Embryonic facial prominence (tissue), 1 donor: Measurements from ENCODE around the gene ATP8B1.

ENCODE experiments used
- DNase-seq: peaks from one replicate; pipeline ENCODE4 v3.0.0-alpha.2; 2016; ENCODE audit errors: extremely low spot score

ATP8B1 gene

DNA sequence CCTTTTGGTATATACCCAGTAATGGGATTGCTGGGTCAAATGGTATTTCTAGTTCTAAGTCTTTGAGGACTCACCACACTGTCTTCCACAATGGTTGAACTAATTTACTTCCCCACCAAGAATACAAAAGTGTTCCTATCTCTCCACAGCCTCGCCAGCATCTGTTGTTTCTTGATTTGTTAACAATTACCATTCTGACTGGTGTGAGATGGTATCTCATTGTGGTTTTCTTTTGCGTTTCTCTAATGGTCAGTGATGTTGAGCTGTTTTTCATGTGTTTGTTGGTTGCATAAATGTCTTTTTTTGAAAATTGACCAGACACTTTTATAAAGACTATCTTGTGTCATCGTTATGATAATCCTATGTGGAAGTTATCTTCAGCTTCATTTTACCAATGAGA is 16.0 kb upstream of the ATP8B1 start:
- DNase-seq = no peak

DNA sequence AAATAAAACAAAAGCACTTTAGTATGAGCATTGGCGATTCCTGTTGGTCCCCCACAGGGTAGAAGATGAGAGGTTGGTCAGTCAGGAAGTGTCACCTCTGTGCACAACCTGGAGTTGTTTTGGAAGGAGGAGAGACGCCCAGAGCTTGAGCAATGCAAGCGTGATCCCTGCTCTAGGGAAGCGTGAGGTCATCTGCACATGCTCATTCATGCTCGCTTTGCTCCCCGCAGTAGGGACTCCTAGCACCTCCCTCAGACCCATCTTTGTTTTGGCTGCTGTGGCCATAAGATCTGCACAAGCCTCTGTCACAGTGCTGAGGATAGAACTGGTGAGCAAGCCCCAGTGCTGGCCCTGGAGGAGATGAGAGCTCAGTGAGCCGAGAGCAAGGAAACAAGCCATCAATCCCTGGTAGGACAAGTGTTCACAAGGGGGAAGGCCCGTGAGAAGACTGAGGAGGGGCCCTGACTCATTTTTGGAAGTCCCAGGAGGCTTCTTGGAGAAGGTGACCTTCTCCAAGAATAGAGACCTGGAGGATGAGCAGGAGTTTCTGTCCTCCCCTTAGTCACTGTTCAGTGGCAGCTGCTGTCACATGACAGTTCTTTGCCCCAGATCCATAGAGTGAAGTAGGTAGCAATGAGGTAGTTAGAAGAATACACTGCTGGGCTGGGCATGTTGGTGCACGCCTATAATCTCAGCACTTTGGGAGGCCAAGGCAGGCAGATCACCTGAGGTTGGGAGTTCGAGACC is 13.3 kb upstream of the ATP8B1 start:
- no peak for DNase-seq

DNA sequence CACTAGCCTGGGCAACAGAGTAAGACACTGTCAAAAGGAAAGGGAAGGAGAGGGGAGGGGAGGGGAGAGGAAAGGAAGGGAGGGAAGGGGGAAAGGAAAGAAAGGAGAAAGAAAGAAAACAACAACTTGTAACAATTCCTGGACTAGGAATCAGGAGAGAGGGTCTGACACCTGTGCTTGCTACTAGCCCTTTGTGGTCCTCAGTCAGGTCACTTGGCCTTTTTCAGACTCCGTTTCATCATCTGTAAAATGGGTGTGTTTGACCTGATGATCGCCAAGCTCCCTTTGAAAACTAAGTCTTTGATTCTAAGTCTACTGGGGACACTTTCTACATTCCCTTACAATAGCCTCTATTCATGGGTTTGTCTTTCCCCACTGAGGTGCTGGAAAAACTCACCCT is 11.4 kb upstream of the ATP8B1 start:
- DNase-seq = no peak

DNA sequence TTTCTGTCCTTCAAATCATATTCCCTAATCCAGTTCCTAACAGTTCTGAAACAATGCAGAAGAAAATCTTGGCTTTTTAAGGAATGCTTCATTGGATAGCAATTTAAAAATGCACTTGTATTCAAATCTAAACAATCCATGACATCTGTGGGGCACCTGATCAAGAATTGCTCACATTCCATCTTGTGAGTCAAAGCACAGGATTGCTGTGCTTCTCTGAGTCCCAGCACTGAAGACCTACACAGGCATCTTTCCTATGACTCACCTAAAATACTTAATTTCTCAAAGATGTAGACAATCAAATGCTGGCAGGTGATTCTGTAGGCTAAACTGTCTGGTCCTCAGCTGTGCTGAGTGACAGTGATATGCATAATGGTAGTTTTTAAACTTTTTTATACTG is 10.1 kb upstream of the ATP8B1 start:
- no peak for DNase-seq

DNA sequence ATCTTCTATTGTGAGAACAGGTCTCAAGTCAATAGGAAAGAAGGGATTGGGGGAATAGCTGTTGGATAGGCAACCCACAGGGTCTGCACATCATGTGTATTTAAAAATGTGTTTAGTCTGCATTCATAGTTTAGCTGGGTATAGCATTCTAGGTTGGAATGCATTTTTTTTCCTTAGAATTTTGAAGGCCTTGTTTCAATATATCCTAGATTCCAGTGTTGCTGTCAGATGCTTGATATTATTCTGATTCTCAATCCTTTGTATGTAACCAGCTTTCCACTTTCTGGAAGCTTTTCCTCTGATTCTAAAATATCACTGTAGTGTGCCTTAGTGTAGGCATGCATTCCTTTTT is 9.0 kb upstream of the ATP8B1 start:
- DNase-seq = no peak

DNA sequence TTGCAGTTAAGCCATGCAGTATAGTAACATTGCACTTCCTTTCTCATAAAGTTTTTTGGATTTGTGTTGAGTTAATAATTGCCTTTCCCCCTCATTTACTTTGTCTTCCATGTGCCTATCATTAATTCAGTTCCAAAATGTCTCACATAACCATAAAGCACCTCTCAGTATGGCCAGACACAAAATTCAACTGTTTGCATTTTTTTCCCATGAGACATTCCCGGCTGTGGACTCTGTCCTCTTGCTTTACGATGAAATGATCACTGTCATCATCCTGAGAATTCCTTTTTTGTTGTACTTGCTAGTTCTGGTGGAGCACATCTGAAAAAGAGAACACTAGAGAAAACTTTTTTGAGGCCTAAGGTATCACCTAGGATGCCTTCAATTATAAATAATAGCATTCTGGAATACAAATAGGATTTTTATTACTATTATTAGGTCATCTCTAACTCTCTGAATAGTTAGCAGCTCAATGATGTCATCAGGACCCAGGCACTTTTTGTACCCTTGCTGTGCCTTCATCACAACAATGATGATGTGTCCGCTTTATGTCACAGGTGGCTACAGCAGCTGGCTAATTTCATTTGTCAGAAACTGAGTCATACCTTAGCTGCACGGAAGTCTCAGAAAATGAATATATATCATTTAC is 8.5 kb upstream of the ATP8B1 start:
- no peak for DNase-seq

DNA sequence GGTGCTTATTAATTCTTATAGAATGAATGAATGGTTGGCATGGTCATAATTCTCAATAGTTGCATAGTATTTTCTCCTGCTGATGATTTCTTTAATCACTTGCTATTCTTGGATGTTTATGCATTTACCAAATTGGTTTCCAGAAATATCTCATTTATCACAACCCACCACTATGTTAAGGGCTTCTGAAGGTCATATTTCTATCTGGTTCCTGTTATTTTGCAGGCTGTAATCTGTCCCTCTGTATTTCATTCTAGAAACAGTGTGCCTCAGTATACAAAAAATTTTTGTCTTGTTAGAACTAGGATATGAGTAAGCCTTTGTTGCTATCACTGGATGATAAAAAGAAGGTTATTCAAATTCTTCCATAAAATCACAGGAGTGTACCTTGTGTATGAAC is 6.1 kb upstream of the ATP8B1 start:
- no peak for DNase-seq

DNA sequence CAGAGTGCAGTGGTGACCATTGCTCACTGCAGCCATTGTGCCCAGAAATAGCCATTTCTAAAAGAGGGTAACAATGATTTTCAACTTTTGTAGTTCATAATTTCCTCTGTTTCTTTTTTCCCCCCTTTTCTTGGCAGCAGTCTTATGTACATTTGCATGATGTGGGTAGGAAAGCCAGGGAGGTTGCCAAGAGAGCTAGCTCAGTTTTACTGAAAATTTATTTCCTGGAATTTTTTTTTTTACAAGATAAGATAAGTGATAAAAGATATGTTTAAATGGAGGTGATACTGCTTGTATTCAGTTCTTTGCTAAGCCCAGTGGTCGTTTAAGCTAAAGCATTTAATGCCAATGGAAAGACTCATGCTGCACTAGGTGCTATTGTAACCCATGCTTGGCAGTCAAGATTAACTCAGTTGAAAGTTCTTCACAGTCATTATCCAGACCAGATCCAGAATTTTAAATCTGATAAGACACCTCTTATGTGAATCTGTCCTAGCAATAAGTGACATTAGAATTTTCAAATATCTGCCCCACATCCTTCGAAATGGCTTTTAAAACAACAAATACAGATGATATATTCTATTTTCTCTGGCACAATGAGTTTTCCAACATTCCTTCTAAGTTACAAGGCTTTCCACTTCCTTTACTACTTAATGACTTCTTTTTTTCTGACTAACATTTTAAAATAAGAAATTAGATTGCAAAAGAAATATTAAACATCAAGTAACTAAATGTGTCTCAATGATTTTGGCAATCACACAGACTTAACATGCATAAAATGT is 4.4 kb upstream of the ATP8B1 start:
- no peak for DNase-seq

DNA sequence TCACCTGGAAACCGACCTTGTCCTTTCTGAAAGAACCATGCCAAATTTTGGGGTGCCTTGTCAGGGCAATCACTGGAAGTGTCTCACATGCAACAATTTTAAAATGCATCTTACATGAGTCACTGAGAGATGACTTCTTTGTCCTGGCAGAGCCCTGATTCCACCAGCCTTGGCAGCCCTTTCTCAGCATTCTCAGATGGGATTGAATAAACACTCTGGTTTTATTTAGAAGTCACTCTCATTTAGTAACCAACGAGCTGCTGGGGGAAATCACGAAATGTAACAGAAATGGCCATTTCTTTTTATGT is 3.8 kb upstream of the ATP8B1 start:
- DNase-seq = no peak

DNA sequence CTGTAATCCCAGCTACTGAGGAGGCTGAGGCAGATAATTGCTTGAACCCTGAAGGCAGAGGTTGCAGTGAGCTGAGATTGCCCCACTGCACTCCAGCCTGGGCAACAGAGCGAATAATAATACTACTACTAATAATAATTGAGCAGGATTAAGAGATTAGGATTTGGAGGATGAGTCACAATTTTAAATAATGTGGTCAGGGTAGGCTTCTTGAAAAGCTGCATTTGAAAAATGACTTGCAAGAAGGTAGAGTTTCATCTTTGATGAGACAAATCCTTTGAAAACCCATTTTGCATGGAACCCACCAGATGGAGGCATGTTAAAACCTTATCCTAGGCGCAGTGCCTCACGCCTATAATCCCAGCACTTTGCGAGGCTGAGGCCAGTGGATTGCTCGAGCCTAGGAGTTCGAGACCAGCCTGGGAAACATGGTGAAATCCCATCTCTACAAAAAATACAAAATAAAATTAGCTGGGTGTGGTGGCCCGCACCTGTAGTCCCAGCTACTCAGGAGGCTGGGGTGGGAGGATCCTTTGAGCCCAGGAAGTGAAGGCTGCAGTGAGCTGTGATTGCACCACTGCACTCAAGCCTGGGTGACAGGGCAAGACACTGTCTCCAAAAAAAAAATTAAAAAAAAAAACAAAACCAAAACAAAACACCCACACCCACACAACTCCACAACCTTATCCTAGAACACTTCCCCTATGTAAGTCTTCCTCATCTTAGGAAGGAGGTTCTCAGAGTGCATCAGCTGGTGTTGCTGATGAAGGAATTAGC is 3.3 kb upstream of the ATP8B1 start:
- DNase-seq = no peak

DNA sequence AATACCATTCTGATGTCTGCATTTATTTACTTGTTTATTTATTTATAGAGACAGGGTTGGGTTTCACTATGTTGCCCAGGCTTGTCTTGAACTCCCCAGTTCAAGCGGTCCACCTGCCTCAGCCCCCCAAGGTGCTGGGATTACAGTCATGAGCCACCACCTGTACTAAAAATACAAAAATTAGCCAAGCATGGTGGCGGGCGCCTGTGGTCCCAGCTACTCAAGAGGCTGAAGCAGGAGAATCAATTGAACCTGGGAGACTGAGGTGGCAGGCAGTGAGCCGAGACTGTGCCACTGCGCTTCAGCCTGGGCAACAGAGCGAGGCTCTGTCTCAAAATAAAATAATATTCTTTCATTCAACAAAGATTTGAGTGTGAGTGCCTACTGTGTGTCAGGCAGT is 2.0 kb upstream of the ATP8B1 start:
- DNase-seq = no peak

DNA sequence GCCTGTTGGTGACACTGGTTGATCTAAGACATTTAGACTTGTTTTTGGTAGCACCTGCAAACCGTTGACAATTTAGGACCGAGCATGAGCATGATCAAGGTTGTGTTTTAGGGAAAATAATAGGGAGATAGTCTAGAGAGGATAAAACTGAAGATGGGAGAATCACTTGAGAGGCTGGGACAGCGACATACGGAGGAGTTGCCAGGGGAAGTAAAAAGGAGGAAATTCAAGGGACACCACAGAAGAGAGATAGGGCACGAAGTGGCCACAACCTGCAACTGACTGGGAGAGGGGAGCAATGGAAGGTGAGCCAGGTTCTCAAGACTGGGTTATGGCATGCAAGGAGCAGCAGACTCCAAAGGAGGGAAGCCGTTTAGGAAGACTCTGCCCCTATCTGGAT is 1.4 kb upstream of the ATP8B1 start:
- no peak for DNase-seq

DNA sequence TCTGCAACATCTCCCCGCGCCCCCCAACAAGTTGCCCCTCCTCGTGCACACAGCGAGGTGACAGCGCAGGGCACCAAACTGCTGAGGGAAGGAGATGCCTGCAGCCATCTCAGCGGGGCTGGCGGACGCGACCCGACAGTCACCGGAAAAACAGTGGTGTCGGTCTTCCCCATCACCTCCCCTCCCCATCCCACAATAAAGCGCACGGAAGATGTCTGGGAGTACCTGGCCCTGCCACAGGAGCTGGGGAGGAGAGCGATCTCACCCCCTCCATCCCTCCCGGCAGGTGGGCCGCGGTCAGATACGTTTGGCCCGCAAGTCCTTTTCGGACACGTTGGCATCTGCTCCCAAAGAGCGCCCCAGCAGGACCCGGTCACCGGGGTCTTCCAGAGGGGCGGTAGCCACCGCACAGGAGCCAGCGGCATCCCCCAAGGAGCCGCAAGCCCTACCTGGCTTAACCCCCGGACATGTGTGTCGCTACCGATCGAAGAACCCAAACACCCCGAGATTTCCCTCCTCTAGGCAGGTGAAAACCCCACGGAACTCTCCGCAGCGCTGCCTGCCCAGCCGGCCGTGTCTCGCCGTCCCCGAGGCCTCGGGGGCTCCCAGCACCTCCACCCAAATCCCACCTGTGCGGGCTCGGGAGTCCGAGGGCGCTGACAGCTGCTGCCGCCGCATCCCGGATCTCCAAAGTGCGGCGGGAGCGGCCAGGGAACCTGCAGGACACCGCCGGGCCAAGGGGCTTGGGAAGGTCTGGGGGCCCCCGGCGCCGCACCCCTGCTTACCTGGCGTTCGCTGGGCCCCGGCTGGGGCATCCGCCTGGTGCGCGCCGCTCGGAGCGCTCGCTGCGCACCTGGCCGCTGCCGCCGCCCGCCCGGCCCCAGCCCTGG is 657 bp downstream of the ATP8B1 start:
- no peak for DNase-seq

DNA sequence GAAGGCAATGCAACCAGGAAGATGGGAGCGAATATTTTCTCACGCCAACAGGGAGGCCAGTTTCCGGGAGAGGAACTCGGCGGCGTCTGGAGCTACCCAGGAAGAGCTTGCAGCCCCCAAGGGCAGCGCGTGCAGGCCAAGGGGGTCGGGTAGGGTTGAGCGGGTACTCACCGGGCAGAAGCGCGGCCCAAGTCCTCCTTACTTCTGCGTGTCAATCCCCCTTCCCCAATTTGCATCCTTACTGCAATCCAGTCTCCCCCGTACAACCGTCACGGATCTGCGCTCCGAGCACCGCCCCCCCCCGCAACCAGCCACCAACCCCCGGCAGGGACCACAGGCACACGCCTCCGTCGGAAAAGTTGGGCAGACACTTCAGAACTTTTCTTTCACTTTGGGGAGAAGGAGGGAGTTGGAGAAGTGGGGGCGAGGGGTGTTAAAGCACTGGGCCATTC is 1.3 kb downstream of the ATP8B1 start:
- DNase-seq = no peak

DNA sequence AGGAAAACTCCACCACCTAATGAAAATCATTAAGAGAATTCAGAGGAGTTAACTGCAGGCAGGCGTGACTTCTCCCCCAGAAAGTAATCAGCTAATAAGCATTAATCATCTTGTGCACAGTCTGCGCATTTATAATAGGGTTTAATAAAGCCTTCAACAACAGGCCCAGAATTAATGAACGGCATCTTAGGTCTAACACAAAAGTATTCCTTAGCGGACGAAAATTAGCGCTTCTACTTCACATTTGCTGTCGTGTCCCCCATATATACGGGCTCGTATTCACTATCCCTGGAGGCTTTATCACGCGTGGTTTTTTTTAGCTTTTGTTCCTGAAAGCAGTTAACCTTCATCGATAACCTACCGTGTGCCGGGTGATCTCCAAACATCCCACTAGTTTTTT is 1.8 kb downstream of the ATP8B1 start:
- no peak for DNase-seq

DNA sequence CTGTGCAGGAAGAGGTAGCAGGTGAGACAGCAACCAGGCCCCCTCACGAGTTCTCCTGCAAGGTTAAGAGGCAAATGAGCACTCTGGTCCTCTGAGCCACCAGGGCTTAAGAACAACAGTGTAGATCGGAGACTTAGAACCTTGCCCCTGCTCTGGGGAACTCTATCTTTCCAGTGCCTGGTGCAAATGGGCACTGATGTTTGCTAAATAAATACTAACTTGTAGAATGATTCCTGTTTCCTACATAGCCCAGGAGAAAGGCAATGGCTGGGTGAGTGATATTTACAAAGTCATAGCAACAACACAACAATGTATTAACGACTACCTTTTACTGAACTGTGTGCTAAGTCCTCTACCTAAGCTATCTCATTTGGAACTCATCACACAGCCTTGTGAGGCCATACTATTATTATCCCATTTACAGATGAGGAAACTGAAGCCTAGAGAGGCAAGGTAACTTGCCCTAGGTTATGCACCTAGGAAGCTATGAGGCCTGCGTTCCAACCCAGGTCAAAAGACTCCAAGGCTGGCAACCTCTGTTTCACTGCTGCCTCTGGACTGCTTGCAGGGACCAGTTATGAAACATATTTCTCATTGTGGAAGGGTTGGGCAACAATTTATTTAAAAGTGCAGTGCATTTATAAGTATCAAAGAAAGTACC is 4.3 kb downstream of the ATP8B1 start:
- DNase-seq = no peak

DNA sequence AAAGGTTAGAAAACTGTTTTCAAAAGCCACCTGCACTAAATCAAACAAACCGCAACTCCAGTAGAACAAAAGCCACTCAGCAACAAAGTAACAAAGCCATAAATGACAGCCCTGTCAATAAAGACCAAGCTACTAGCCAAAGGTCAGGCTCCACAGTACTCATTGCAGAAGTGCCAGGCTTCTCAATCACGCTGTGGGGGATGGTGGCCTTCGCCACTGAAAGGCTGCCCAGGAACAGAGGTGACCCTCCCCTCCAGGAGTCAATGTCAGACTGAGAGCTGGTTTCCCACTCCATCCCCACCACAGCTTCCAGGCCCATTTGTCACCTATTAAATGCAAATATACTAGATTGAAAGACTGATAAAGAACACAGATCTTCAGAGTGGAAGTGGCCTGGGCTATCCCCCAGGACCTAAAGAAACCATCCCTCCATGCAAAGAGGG is 5.9 kb downstream of the ATP8B1 start:
- no peak for DNase-seq

DNA sequence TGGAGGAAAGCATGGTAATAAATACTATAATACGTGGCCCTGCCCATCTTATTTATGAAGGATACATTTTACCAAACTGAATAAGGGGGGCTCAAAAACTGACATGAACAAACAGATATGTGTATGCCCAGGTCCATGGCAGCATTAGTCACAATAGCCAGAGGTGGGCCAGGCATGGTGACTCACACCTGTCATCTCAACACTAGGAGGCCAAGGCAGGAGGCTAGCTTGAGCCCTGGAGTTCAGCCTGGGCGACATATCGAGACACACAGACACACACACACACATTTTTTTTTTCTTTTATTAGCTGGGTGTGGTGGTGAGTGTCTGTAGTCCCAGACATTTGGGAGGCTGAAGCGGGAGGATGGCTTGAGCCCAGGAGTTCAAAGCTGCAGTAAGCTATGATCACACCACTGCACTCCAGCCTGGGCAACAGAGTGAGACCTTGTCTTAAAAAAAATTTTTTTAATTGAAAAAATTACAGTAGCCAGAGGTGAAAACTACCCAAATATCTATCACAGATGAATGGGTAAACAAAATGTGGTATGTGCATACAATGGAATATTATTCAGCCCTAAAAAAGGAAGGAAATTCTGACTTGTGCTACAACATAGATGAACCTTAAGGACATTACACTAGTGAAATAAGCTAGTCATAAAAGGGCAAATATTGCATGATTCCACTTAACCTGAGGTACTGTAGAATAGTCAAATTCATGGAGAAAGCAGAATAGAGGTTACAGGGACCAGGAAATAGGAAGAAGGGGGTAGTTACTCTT is 8.0 kb downstream of the ATP8B1 start:
- DNase-seq = no peak

DNA sequence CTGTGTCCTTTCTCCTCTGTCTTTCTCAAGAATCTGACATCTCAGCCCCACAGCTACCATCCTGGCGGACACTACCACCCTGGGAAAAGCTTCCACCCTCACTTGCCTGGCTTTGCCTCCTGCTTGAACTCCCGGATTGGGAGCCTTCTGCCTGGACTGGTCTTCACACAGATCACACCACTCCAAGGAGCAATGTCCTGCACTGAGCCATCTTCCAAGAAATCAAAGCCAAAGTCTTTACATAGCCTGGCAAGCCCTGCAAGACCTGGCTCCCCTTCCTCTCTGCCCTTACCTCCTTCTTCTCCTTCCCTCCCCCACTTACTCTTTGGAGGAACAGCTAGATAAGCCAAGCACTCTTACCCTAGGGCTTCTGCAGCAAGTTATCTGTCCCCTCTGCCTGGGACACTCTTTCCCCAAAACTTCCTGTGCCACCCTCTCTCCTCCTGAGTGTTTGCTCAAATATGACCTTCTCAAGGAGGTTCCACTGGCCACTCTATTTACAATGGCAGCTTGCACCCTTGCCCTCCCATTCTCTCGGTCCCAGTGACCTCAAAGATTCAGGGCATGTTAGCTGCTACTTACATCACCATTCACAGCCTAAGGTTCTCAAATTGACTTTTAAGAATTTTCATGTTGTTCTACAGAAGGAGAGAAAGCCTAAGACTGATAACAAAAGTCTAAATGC is 9.7 kb downstream of the ATP8B1 start:
- no peak for DNase-seq
